ENCODE data around the gene FUT7.
A peak's percentile ranks its signal among the peaks of the same experiment; 100 is the strongest.
"Not testable (repeated sequence)": the region's sequence is repeated elsewhere in the genome, so short reads cannot be mapped to it uniquely, and the experiment has no call there.

FUT7 gene

DNA sequence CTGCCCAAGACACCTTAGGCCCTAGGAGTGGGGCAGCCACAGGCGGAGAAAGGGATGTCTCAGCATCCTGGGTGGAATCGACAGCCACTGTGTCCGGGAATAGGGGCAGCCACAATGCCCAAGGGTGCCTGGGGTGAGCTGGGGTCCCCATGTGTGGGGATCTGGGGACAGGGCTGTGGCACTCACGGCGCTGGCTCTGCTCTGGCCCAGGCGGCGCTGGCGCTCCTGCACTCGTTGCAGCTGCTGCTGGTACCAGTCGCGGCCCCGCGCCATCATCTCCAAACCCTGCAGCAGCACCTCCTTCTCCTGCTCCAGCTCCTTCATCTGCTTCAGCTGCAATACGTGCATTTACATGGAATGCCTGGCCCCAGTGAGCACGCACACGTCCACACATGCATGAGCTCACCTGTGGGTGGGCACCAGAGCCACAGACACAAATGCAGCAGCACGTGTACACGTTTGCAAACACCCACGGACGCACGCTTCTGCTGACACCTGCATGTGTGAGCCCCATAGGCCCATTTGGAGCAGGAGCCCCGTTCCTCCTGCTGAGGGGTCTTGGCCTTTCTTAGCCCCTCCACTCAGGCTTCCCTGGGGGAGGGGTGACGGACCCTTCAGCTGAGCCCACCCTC is 33.6 kb upstream of the FUT7 start:
- no peak for ATAC-seq

DNA sequence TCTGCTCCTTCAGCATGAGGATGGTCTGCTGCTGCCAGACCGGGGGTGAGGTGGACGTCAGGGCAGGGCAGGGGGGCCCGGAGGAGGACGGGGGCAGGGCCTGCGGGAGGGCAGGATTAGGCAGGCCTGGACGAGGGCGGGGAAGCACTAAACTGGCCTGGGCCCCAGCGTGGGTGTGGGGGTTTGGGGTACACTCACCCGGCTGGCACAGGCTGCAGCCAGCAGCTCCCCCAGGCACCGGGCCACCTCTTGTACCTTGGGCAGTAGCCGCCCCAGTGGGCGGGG is 32.9 kb upstream of the FUT7 start:
- ATAC-seq: no peak

DNA sequence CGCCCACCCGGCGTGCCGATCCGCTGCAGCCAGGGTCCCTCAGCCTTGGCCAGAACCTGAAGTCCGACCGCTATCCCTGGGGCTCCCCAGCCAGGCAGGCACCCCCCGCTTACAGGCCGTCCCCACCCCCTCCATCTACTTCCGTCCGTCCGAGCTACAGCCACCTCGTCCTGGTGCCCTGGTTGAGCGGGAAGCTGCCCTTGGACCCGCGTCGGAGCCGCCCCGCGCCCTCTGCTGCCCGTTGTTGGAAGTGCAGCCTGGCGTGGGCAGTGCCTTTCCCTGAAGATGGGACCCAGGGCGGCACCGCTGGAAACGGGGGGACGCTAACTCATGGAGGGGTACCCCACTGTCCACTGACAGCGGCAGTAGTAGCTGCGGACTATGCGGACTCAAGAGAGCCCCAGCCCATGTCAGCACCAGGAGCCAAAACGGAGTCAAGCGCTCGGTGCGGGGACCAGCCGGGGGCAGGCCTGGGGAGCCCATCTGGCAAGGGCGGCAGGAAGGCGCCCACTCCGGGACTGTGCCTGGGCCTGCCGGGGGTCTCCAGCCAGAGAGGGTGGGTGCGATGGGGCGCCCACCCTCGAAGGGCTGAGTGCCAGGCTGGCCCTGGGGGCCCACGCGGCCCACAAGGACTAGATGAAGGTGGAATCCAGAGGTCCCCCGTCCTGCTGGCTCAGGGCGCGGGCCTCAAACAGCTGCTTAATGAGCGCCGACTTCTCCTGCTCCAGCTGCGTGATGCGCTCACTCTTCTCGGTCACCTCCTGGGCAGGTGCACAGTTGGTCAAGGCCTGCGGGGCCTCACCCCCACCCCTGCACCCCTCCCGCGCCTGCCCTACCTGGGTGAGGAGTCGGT is 32.4 kb upstream of the FUT7 start:
- ATAC-seq: peak; percentile 27 to 34

DNA sequence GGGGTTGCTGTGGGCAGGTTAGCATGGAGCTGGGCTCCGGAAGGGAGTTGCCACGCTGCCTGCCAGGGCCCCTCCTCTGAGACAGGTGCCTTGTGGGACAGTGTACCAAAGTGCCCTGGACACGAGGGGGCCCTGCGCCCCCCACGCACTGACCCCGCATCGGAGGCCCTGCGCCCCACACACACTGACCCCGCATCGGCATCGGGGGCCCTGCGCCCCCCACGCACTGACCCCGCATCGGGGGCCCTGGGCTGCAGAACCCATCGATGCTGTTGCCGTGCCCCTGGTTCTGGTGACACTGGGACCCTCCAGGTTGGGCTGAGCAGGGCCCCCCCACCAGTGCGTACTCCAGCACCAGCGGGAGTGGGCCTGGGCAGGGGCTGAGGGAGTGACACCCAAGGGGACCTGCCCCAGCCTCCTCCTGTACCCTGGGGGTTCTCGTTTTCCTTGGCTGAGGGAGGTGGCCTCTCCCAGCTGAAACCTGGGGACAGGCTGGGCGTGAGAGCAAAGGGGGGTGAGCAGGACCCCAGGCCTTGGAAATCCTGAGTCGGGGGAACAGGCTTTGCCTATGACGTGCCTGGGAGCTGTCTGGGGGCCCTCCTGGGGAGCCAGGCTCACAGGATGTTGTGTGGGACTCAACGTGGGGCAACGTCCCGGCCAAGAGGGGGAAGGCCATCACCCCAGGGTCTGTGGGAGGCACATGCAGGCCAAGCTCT is 31.6 kb upstream of the FUT7 start:
- no peak for ATAC-seq

DNA sequence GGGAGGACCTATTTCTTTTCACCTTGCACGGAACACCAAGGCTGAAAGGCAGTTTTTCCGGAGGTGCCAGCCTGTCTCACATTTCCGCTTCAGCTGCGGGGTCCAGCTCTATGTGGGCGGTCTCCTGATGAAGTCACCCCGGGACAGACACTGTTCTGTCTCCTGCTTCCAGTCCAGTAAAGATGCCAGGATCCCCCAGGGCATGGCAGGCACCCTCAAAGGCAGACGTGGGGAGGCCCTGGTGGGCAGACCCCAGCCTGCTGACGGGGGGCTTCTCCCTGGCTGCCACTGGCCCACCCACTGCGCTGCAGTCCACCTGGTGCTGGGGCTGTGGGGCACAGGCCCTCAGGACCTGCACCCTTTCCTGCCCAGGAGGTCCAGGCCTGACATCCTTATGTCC is 30.9 kb upstream of the FUT7 start:
- ATAC-seq: not testable (repeated sequence)

DNA sequence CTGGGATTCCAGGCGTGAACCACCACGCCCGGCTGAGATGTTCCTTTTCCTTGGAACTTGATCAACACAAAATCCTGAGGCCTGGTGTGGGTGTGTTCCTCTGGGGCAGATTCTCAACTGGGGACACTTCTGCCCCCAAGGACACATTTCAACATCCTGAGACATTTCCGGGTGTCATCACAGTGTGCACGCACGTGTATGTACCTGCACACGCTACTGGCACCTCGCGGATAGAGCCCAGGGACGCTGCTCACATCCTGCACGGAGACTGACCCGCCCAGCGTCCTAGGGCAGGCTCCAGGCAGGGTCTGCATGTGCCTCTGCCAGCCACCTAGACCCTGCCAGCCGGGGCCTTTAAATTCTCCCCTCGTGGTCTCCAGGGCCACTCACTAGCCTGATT is 30.5 kb upstream of the FUT7 start:
- no peak for ATAC-seq

DNA sequence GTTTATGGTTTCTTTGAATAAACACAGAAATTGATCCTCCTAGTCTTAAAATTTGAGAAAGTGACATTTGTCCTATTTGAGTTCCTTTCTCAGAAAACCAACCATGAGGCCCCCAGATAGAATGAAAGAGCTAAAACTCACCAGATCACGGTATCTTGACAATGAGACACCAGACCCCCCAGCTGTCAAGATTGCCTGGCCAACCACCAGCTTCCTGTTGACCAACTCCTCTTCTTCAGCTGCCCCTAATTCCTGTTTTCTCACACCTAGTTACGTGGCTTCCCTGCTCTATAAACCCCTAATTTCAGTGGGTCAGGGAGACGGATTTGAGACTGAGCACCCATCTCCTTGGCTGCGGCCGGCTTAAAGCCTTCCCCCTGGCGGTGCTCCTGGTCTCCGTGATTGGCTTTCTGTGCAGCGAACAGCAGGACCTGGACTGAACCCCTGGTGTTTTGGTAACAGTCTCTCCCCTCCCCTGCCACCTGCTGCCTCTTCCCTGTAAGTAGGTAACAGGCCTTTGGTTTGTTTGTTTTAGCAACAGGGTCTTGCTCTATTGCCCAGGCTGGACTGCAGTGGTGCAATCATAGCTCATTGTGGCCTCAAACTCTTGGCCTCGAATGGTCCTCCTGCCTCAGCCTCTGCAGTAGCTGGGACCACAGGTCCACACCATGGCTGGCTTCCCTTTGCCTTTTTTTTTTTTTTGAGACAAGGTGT is 26.8 kb upstream of the FUT7 start:
- ATAC-seq: no peak

DNA sequence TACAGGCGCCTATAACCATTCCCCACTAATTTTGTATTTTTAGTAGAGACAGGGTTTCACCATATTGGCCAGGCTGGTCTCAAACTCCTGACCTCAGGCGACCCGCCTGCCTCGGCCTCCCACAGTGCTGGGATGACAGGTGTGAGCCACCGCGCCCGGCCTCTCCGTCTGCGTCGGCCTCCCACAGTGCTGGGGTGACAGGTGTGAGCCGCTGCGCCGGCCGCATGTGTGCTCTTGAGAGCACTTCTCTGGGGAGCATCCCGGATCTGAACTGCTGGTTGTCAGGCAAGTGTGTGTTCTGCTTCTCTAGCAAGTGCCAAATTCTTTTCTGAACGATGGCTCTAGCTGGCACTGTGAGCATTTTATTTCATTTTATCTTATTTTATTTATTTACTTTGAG is 25.7 kb upstream of the FUT7 start:
- ATAC-seq: no peak

DNA sequence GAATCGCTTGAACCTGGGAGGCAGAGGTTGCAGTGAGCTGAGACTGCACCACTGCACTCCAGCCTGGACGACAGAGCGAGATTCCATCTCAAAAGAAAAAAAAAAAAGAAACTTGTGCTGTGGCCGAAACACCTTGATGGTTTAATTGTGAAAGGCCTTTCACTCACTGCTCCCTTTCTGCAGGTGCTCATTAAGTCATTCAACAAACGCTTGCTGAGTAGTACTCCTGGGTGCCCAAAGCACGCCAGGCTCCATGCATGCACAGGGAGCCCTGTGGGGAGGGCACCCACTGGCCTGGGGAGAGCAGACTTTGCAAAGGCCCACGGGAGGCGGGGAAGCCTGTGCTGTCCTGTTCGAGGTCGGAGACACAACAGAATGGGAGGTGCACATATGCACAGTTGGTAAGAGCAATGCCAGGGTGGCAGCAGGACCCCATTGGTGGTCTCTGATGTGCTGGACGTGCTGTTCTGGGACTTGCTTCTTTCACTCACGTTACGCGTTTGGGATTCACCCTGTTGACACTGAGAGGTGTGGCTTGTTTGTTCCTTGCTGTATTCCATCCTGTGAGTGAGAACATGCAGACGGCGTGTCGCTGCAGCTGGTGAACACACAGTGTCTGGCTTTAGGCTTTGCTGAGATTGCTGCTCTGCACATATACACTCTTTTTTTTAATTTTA is 25.0 kb upstream of the FUT7 start:
- ATAC-seq: no peak

DNA sequence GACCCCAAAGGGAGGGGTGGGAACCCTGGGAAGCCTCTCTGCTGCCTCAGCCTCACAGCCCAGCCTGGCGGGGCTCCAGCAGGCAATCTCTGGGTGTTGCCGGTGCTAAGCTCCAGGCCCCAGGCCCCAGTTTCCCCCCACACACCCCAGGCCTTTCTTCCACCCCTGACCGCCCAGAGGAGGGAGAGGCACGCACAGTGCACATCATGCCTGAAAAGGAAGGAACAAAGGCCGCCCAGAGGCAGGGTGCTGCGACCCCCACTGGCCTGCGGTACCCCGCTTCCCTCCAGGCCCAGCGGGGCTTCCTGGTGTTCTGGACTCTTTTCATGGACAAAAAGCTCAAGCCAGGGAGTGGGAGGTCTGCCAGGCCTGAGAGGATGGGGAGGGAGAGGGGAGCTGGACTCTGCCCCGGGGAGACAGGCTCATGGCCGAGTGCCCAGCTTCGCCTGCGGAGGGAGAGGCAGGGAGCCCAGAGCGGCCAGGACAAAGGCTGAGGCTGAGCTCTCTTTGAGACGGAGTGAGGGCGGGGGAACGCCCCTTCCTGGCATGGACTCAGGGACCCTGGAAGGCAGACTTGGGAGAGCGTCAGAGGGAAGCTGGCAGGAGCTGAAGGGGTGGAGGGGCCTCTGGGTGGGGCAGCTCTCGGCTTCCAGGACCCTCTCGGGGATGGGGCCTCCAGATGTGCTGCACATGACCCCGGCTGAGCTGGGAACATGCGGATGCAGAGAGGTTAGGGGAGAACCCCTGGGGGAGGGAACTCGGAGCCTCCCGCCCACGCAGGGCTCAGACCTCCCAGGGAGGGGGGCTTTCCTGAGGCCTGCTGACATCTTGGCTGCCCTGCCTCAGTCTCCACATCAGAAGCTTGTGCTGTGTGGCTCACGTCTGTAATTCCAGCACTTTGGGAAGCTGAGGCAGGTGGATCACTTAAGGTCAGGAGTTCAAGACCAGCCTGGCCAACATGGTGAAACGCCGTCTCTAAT is 23.8 kb upstream of the FUT7 start:
- no peak for ATAC-seq

DNA sequence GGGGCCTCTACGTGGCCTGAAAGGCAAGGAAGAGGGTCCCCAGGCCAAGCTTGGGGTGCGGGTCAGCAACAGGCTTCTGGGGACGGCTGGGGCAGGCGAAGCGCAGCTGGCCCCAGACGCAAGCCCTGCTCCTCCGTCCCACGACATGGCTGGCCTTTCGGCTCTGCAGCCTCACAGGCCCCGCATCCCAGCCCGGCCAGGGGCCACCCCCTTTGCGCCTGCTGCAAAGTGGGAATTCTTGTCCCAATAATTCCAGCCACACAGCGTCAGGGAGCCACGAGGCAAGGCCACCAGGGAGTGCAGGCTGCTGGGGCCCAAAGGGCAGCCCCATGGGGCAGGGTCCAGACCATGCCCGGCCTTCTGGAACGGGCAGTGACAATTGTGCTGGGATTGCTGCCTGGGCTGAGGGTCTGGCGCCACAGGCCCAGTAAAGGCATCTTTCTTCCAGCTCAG is 23.1 kb upstream of the FUT7 start:
- no peak for ATAC-seq

DNA sequence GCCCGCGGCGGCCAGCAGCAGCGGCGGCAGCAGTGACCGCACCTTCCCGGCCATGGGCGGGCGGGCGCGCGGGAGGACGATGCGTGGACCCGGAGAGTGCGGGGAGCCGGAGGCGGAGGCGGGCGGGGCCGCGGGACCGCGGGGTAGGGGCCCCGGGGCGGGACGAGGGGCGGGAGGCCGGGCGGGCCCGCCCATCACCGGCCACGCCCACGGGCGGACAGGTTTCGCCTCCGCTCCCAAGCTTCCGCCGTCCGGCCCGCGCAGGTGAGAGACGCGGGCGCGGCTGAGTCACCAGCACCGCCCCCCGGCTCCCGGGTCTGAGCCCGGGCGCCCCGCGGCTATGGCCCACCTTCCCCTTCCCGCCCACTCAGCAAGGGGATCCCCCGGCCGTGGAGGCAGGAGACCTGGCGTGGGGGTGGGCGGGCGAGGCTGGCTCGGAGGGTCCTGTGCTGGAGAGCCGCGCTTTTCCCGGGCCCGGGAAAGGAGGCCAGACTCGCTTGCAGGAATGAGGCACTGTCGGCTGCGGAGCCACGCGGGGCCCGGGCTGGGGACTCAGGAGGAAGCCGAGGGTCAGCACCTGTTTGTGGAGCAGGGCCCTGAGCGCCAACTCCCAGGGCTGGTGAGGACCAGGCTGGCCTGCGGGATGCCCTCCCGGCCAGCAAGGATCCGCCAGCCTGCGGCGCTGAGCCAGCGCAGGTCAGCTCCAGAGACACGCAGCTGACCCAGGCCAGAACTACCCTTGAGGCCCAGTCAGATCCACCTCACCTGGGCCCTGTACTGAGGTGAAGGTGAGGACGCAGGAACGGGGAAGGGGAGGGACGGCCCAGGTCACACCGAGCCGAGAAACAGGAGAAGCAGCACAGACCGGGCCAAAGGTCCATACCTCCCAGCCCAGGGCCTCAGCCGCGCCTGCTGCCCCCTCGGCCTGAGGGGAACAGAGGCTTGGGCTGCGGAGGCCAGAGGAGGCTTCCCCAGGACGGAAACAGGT is 22.4 kb upstream of the FUT7 start, which contains the start of gene ENTPD2:
Gene ENTPD2, minus strand, starts transcription at position 118 of the 988 bp plus-strand sequence. Its CDS starts 64 bp downstream, at position 54.
- peak; percentile 55 to 68 for ATAC-seq

DNA sequence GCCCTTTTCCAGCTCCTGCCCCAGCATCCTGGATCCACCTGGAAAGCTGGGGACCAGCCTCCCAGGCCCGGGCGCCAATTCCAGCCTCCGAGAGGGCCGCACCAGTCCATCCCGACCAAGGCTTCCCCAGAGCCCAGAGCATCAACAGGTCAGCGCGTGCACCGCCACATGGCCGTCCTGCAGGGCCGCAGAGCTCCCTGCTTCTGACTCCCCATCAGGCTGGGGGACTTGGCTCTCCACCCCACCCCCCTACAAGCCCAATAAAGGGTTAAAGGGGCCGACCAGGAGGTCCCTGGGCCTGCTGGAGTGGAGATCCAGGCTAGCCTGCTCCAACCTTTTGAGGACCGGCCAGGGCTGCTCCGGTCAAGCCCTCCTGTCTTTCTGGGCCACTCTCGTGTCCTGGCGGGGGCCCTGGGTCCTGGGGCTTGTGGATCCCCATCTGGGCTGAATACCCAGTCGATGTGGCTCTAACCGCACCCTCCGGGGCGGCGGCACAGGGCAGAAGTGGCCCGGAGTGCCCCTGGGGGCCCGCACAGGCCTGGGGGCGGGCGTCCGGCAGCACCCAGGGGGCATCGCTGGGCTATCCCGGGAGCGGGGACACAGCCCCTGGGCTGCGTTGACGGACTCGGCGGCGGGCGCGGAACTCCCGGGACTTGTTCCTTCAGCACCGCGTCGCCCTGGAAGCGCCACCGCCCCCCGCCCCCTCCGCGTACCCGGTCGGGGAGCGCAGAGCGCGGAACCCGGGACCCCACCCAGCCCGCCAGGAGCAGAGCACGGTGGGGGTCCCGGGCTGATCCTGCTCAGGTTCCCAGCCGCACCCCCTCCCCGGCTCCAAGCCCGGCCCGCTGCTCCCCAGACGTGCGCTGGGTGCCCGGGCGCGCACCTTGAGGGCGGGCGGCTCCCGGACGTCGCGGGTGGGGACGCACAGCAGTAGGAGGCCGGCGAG is 21.4 kb upstream of the FUT7 start:
- ATAC-seq: peak in 1 of 2 donors; percentile 16

DNA sequence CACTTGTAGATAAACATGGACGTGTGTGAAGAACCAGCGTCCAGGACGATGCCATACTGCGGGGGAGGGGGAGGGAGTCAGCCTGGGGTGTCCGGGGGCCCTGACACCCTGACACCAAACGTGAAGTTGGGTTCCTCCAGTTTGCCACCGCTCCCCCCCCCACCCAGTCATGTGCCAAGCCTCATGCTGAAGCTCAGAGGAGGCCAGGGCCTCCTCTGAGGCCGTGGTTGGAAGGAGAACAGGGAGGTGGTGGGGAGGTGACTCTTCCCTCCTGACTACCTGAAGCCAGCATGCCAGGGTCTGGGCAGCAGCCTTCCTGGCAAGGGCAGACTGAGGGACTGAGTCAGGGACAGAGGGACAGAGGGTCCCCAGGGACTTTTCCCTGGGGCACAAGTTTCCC is 20.4 kb upstream of the FUT7 start:
- no peak for ATAC-seq

DNA sequence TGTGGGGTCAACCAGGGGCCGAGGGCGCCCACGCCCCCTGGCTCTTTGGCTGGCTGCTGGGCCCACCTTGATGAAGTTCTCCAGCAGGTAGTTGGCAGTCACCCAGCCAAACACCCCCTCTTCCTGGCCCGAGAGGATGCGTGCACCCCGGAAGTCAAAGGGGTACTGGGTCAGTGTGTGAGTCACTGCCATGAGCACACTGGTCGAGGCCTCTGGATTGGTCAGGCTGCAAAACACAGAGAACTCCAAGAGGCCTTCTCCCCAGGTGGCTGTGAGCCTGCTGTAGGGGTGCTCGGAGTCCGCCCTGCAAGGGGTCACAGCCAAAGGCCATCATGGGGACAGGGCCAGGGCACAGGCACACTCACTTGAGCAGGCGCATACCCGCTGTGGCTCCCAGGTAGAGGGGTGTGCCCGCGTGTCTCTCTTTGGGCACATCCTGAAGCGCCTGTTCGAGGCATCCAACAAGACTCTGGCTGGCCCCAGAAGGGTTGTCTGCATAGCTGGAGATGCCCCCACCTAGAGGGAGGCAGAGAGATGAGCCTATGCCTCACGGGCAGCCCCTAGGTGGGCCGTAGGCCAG is 19.3 kb upstream of the FUT7 start:
- no peak for ATAC-seq

DNA sequence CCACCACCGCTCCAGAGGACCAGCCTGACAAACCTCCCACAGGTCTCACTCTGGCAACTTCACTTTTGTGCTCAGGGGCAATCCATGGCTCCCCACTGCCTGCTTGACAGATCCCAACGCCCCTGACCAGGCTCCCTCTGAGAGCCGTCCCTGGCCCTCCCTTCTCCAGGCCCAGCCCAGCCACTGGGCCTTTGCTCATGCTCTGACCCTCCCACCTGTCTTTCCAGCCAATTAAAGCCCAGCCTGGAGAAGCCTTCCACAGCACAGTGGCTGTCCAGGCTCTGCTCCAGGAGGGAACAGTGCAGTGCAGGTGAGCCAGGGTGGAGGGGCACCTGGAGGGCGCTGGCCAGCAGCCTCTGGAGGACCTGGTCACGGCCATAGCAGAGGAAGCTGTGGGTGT is 18.7 kb upstream of the FUT7 start:
- ATAC-seq: no peak

DNA sequence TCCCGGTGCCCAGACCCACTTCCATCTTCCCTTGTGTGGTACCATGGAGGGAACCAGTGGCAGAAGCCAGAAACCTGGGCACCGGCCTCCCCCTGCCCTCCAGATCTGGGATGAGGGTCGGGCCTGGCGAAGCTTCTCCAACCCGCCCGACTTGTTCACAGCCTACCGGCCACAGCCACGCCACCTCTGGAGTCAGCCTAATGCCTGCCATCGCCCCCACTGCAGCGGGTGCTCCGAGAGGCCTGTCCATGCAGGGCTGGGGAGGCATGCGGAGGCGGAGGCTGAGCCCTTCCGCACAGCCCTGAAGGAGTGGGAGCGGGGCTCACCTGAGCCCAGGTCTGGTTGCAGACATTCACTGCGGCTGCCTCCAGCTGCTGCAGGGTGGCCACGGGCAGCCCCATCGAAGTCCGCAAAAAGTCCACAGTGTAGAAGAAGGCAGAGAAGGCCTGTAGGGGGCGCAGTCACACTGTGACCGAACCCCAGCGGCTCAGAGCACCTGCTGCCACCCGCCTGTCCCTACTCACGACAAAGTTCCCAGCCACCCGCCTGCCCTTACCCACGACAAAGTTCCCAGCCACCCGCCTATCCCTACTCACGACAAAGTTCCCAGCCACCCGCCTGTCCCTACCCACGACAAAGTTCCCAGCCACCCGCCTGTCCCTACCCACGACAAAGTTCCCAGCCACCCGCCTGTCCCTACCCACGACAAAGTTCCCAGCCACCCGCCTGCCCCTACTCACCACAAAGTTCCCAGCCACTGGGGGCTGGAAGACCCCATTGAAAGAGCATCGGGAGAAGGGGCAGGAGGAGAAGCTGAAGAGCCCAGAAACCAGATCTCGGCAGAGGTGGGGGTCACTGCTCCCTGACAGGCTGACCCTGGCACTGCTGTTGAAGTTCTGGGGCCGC is 17.9 kb upstream of the FUT7 start:
- ATAC-seq: peak; percentile 18 to 38

All from activated CD4-positive, CD25-positive, alpha-beta regulatory T cell treated with anti-CD3 and anti-CD28 coated beads, Interleukin-2, amount 50 U/mL, for 24 hours (primary cell).